Liver (tissue), 9 donors: ENCODE data around the gene OOSP4A. TPM values are rescaled to one million over a fixed set of nuclear protein-coding genes. Genes with fewer than 3 reads are reported as not detected.
"Not testable (repeated sequence)": the region's sequence is repeated elsewhere in the genome, so short reads cannot be mapped to it uniquely, and the experiment has no call there.

Source experiments
- DNase-seq: peaks from one replicate; pipeline ENCODE4 v3.0.0-alpha.2; 2017; ENCODE audit warnings: low spot score
- H3K27ac ChIP-seq, 2 donors: one replicate each; pipeline ENCODE4 v1.7.0; 2013; ENCODE audit warnings: inconsistent platforms in 2 of 2, low read length in 2 of 2, control low read depth in 1 of 2, low read depth in 1 of 2, mild to moderate bottlenecking in 1 of 2
- H3K27me3 ChIP-seq, 4 donors: one replicate each; pipeline versions ENCODE4 v1.6.1 to v1.7.0; 2013; ENCODE audit warnings: low read length in 3 of 4, inconsistent platforms in 1 of 4, mild to moderate bottlenecking in 1 of 4, moderate library complexity in 1 of 4; ENCODE audit not compliant: control insufficient read depth in 4 of 4, insufficient read depth in 4 of 4
- H3K36me3 ChIP-seq, 4 donors: one replicate each; pipeline versions ENCODE4 v1.6.1 to v1.7.0; 2013; ENCODE audit warnings: low read length in 3 of 4, mild to moderate bottlenecking in 3 of 4, low read depth in 1 of 4, moderate library complexity in 1 of 4; ENCODE audit not compliant: control insufficient read depth in 4 of 4, insufficient read depth in 3 of 4
- H3K4me1 ChIP-seq, 4 donors: one replicate each; pipeline versions ENCODE4 v1.6.1 to v1.7.0; 2013; ENCODE audit warnings: low read length in 3 of 4, mild to moderate bottlenecking in 3 of 4, moderate library complexity in 1 of 4; ENCODE audit not compliant: control insufficient read depth in 4 of 4, insufficient read depth in 4 of 4
- H3K4me3 ChIP-seq, 3 donors: one replicate each; pipeline versions ENCODE4 v1.6.1 to v1.7.0; 2013; ENCODE audit warnings: low read length in 3 of 3, control low read depth in 1 of 3, low read depth in 1 of 3, mild to moderate bottlenecking in 1 of 3
- H3K9ac ChIP-seq, 2 donors: one replicate each; pipeline ENCODE4 v1.7.0; 2013; ENCODE audit warnings: low read length in 2 of 2, mild to moderate bottlenecking in 2 of 2, moderate library complexity in 2 of 2, control low read depth in 1 of 2, low read depth in 1 of 2
- H3K9me3 ChIP-seq, 4 donors: one replicate each; pipeline versions ENCODE4 v1.6.1 to v1.7.0; 2013; ENCODE audit warnings: low read length in 3 of 4; ENCODE audit not compliant: control insufficient read depth in 4 of 4
- ATF3 ChIP-seq: IDR thresholded peaks from 2 replicates; pipeline ENCODE4 v1.6.1; 2016; ENCODE audit warnings: antibody characterized with exemption
- CTCF ChIP-seq: fragments of 150-350 bp; IDR thresholded peaks from 2 replicates; pipeline ENCODE4 v1.5.1; 2017; ENCODE audit warnings: improper control_type of control experiment, low read depth, low read length; ENCODE audit not compliant: missing input control
- FOXA1 ChIP-seq: IDR thresholded peaks from 2 replicates; pipeline ENCODE4 v1.6.1; 2016; ENCODE audit warnings: antibody characterized with exemption
- GABPA ChIP-seq, 2 donors: IDR thresholded peaks in 1 of 2; conservative IDR thresholded peaks in 1 of 2; 2 replicates each; pipeline ENCODE4 v1.6.1; 2016; ENCODE audit warnings: antibody characterized with exemption in 2 of 2, mild to moderate bottlenecking in 1 of 2, moderate library complexity in 1 of 2
- HNF4A ChIP-seq, 2 donors: conservative IDR thresholded peaks; 2 replicates each; pipeline ENCODE4 v1.6.1; 2016; ENCODE audit warnings: antibody characterized with exemption in 2 of 2, mild to moderate bottlenecking in 2 of 2
- HNF4G ChIP-seq: IDR thresholded peaks from 2 replicates; pipeline ENCODE4 v1.6.1; 2016; ENCODE audit warnings: antibody characterized with exemption
- JUND ChIP-seq, 2 donors: IDR thresholded peaks; 2 replicates each; pipeline ENCODE4 v1.6.1; 2016; ENCODE audit warnings: antibody characterized with exemption in 2 of 2
- NR2F2 ChIP-seq: IDR thresholded peaks from 2 replicates; pipeline ENCODE4 v1.6.1; 2016; ENCODE audit warnings: antibody characterized with exemption
- RAD21 ChIP-seq, 2 donors: IDR thresholded peaks; 2 replicates each; pipeline ENCODE4 v1.6.1; 2016; ENCODE audit warnings: antibody characterized with exemption in 2 of 2, mild to moderate bottlenecking in 2 of 2
- REST ChIP-seq: IDR thresholded peaks from 2 replicates; pipeline ENCODE4 v1.6.1; 2016; ENCODE audit warnings: antibody characterized with exemption, mild to moderate bottlenecking
- RXRA ChIP-seq, 2 donors: IDR thresholded peaks; 2 replicates each; pipeline ENCODE4 v1.6.1; 2017 to 2018; ENCODE audit warnings: antibody characterized with exemption in 2 of 2, mild to moderate bottlenecking in 1 of 2
- SP1 ChIP-seq: IDR thresholded peaks from 2 replicates; pipeline ENCODE4 v1.6.1; 2018; ENCODE audit warnings: antibody characterized with exemption, mild to moderate bottlenecking
- TAF1 ChIP-seq: conservative IDR thresholded peaks from 2 replicates; pipeline ENCODE4 v1.6.1; 2016; ENCODE audit warnings: antibody characterized with exemption, mild to moderate bottlenecking
- YY1 ChIP-seq: IDR thresholded peaks from 2 replicates; pipeline ENCODE4 v1.6.1; 2016; ENCODE audit warnings: antibody characterized with exemption, mild to moderate bottlenecking
- WGBS: extraction: QIAGEN DNeasy Blood & Tissue Kit; methylation state at CpG from one replicate; pipeline ENCODE4 v1.1.7; 2013; 5-methylcytosine and 5-hydroxymethylcytosine counted together
- polyA plus RNA-seq, 2 donors: library from polyadenylated mRNA; stranded (reverse) in 1 of 2; unstranded in 1 of 2; fragments of 200-250 nt in 1 of 2; fragments of >200 nt in 1 of 2; fragmentation: Nextera tagmentation in 1 of 2; extraction: Ambion mirVana in 1 of 2; gene quantifications; one replicate each; pipeline versions ENCODE4 v1.2.1 to v1.2.3, GENCODE V29; 2013 to 2015
- total RNA-seq, 2 donors: library from RNA; depleted of rRNA; stranded (reverse); fragments of >200 nt; gene quantifications; one replicate each; pipeline ENCODE4 v1.2.3, GENCODE V29; 2014
- TF ChIP-seq, protein P1 (sequence below): IDR thresholded peaks from 2 replicates; pipeline ENCODE4 v1.6.1; 2016; ENCODE audit warnings: antibody characterized with exemption
- TF ChIP-seq, protein P2 (sequence below): IDR thresholded peaks from 2 replicates; pipeline ENCODE4 v1.6.1; 2016; ENCODE audit warnings: antibody characterized with exemption
- donor health status: healthy.
- donor health status: healthy.
- donor health status: healthy.
- donor health status: healthy.
- donor health status: healthy.

The OOSP4A gene
- total and polyA plus RNA-seq, 4 donors, result not detected

- H3K27ac ChIP-seq, result no peak overlapping the region
- 95% methylated on average over 4 of the region's 4 CpGs for WGBS
- TF ChIP-seq, protein P1, sequence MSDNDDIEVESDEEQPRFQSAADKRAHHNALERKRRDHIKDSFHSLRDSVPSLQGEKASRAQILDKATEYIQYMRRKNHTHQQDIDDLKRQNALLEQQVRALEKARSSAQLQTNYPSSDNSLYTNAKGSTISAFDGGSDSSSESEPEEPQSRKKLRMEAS, result no peak
- TF ChIP-seq ATF3 (no peak), GABPA (IDR thresholded peaks at IDR 0.05 in 1 of 2, conservative IDR thresholded peaks at IDR 0.05 in 1 of 2) (no peak), YY1 (no peak), HNF4A (conservative IDR thresholded peaks at IDR 0.05) (no peak), TAF1 (no peak), HNF4G (no peak), SP1 (no peak), RXRA (IDR thresholded peaks at IDR 0.05) (no peak)
- TF ChIP-seq, protein P2, sequence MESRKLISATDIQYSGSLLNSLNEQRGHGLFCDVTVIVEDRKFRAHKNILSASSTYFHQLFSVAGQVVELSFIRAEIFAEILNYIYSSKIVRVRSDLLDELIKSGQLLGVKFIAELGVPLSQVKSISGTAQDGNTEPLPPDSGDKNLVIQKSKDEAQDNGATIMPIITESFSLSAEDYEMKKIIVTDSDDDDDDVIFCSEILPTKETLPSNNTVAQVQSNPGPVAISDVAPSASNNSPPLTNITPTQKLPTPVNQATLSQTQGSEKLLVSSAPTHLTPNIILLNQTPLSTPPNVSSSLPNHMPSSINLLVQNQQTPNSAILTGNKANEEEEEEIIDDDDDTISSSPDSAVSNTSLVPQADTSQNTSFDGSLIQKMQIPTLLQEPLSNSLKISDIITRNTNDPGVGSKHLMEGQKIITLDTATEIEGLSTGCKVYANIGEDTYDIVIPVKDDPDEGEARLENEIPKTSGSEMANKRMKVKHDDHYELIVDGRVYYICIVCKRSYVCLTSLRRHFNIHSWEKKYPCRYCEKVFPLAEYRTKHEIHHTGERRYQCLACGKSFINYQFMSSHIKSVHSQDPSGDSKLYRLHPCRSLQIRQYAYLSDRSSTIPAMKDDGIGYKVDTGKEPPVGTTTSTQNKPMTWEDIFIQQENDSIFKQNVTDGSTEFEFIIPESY, result no peak
- DNase-seq, result no peak
- H3K27me3 ChIP-seq, result peaks cover 0 to 7% (median 0%) of the 10 kb centered on the region in 4 donors
- no peaks in the 10 kb centered on the region for H3K4me1 ChIP-seq
- H3K9ac ChIP-seq, result no peak overlapping the region
- no peaks in the 10 kb centered on the region for H3K36me3 ChIP-seq
- H3K9me3 ChIP-seq, result no peaks in the 10 kb centered on the region
- no peak overlapping the region for H3K4me3 ChIP-seq
Measured at GRCh38 chr11:59981106-59981770, 17.4 kb downstream of the OOSP4A start.

GRCh38 chr11:59982037-59982436, 18.2 kb downstream of the OOSP4A start:
- WGBS, result 57% methylated on average over 4 of the region's 4 CpGs
- H3K27me3 ChIP-seq, H3K9ac ChIP-seq, H3K4me1 ChIP-seq, H3K4me3 ChIP-seq, H3K27ac ChIP-seq, H3K36me3 ChIP-seq, DNase-seq, H3K9me3 ChIP-seq: not testable (repeated sequence)

DNA sequence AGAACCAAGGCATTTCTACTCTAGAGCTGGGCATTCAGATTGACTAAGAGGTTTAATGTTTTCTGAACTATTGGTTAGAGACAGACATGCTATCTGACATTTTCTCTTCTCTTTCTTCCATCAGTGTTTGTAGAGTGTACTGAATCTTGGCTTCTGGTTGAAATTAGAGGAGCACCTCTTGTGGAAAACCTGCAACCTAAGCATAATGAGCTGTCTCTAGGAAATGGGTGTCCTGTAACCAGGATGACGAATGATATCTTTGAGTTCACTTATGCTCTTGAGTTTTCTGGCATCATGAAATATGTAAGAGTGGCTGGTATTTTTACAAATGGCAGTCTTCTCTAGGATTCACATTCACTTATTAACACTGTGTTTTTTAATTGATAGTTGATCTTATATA, 19.4 kb downstream of the OOSP4A start:
- 77% methylated on average over 1 of the region's 1 CpG for WGBS
- TF ChIP-seq TAF1 (no peak), JUND (IDR thresholded peaks at IDR 0.05) (no peak), NR2F2 (no peak), REST (no peak), HNF4A (conservative IDR thresholded peaks at IDR 0.05) (no peak), FOXA1 (no peak), ATF3 (no peak), HNF4G (no peak), CTCF (no peak), YY1 (no peak), SP1 (no peak), RAD21 (IDR thresholded peaks at IDR 0.05) (no peak), RXRA (IDR thresholded peaks at IDR 0.05) (no peak)
- TF ChIP-seq, protein P2, result no peak
- TF ChIP-seq, protein P1, result no peak

More for the DNA sequence above, 19.4 kb downstream of the OOSP4A start:
- H3K9me3 ChIP-seq, result no peaks in the 10 kb centered on the region
- no peak overlapping the region for H3K27ac ChIP-seq
- H3K27me3 ChIP-seq, result peaks cover 0 to 4% (median 0%) of the 10 kb centered on the region in 4 donors
- H3K4me3 ChIP-seq, result no peak overlapping the region
- no peaks in the 10 kb centered on the region for H3K4me1 ChIP-seq
- H3K9ac ChIP-seq, result no peak overlapping the region
- no peaks in the 10 kb centered on the region for H3K36me3 ChIP-seq
- DNase-seq, result no peak
